ENCODE measurements around the gene GALNS. TPM values are rescaled to one million over a fixed set of nuclear protein-coding genes. Genes with fewer than 3 reads are reported as not detected.

GALNS gene
- polyA plus RNA-seq, 1 donor from 2014 or later = 19.4 TPM

- Histone ChIP-seq H2AFZ (ENCODE audit: low read depth, low read length) (no peak overlapping the region), H4K20me1 (ENCODE audit: insufficient read depth) (no peaks in the 10 kb centered on the region), H3K9ac (ENCODE audit: low read length) (no peak overlapping the region), H3K9me3 (ENCODE audit: low read length) (no peaks in the 10 kb centered on the region), H3K27me3 (ENCODE audit: insufficient read depth, low read depth, low read length) (peaks cover 34% of the 10 kb centered on the region), H3K4me3 (ENCODE audit: low read length) (no peak overlapping the region), H3K79me2 (replicated peaks; ENCODE audit: insufficient read depth, low read length) (no peaks in the 10 kb centered on the region), H3K4me2 (ENCODE audit: low read length) (no peak overlapping the region), H3K27ac (ENCODE audit: low read length) (no peak overlapping the region), H3K9me2 (ENCODE audit: insufficient read depth, low read length) (no peaks in the 10 kb centered on the region), H3F3A (ENCODE audit: insufficient read depth, low read length, poor library complexity, severe bottlenecking) (no peaks in the 10 kb centered on the region), H3K36me3 (ENCODE audit: insufficient read depth, low read length) (no peaks in the 10 kb centered on the region)
- TF ChIP-seq RAD21 (conservative IDR thresholded peaks at IDR 0.05) (no peak), EZH2 (IDR thresholded peaks at IDR 0.05; ENCODE audit: borderline replicate concordance, insufficient read depth, low read length, poor library complexity, severe bottlenecking) (no peak), POLR2AphosphoS5 (IDR thresholded peaks at IDR 0.05) (no peak), TAF1 (IDR thresholded peaks at IDR 0.05; ENCODE audit: low read depth) (no peak), MXI1 (conservative IDR thresholded peaks at IDR 0.05; ENCODE audit: poor library complexity, severe bottlenecking) (no peak), EP300 (conservative IDR thresholded peaks at IDR 0.05; ENCODE audit: poor library complexity, severe bottlenecking) (no peak), SMC3 (conservative IDR thresholded peaks at IDR 0.05; ENCODE audit: poor library complexity) (no peak), CTCF (IDR thresholded peaks at IDR 0.05; ENCODE audit: poor library complexity, severe bottlenecking) (no peak)
- TF ChIP-seq, protein P1, sequence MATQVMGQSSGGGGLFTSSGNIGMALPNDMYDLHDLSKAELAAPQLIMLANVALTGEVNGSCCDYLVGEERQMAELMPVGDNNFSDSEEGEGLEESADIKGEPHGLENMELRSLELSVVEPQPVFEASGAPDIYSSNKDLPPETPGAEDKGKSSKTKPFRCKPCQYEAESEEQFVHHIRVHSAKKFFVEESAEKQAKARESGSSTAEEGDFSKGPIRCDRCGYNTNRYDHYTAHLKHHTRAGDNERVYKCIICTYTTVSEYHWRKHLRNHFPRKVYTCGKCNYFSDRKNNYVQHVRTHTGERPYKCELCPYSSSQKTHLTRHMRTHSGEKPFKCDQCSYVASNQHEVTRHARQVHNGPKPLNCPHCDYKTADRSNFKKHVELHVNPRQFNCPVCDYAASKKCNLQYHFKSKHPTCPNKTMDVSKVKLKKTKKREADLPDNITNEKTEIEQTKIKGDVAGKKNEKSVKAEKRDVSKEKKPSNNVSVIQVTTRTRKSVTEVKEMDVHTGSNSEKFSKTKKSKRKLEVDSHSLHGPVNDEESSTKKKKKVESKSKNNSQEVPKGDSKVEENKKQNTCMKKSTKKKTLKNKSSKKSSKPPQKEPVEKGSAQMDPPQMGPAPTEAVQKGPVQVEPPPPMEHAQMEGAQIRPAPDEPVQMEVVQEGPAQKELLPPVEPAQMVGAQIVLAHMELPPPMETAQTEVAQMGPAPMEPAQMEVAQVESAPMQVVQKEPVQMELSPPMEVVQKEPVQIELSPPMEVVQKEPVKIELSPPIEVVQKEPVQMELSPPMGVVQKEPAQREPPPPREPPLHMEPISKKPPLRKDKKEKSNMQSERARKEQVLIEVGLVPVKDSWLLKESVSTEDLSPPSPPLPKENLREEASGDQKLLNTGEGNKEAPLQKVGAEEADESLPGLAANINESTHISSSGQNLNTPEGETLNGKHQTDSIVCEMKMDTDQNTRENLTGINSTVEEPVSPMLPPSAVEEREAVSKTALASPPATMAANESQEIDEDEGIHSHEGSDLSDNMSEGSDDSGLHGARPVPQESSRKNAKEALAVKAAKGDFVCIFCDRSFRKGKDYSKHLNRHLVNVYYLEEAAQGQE (IDR thresholded peaks at IDR 0.05; ENCODE audit: borderline replicate concordance) = no peak
Observed at GRCh38 chr16:88782454-88783390, 74.0 kb downstream of the GALNS start.

- Histone ChIP-seq H3K79me2 (replicated peaks; ENCODE audit: insufficient read depth, low read length) (no peaks in the 10 kb centered on the region), H2AFZ (ENCODE audit: low read depth, low read length) (no peak overlapping the region), H3K36me3 (ENCODE audit: insufficient read depth, low read length) (no peaks in the 10 kb centered on the region), H4K20me1 (ENCODE audit: insufficient read depth) (no peaks in the 10 kb centered on the region), H3K27ac (ENCODE audit: low read length) (no peak overlapping the region), H3K27me3 (ENCODE audit: insufficient read depth, low read depth, low read length) (peaks cover 34% of the 10 kb centered on the region), H3K9me2 (ENCODE audit: insufficient read depth, low read length) (no peaks in the 10 kb centered on the region), H3K4me2 (ENCODE audit: low read length) (no peak overlapping the region), H3K9ac (ENCODE audit: low read length) (no peak overlapping the region), H3K9me3 (ENCODE audit: low read length) (no peaks in the 10 kb centered on the region), H3F3A (ENCODE audit: insufficient read depth, low read length, poor library complexity, severe bottlenecking) (no peaks in the 10 kb centered on the region), H3K4me3 (ENCODE audit: low read length) (no peak overlapping the region)
- no peak for TF ChIP-seq RAD21 (conservative IDR thresholded peaks at IDR 0.05)
- TF ChIP-seq MXI1 (conservative IDR thresholded peaks at IDR 0.05; ENCODE audit: poor library complexity, severe bottlenecking) = no peak
- TF ChIP-seq, protein P1 (IDR thresholded peaks at IDR 0.05; ENCODE audit: borderline replicate concordance) = no peak
- no peak for TF ChIP-seq CTCF (IDR thresholded peaks at IDR 0.05; ENCODE audit: poor library complexity, severe bottlenecking)
- TF ChIP-seq EP300 (conservative IDR thresholded peaks at IDR 0.05; ENCODE audit: poor library complexity, severe bottlenecking) = no peak
- no peak for TF ChIP-seq POLR2AphosphoS5 (IDR thresholded peaks at IDR 0.05)
- TF ChIP-seq EZH2 (IDR thresholded peaks at IDR 0.05; ENCODE audit: borderline replicate concordance, insufficient read depth, low read length, poor library complexity, severe bottlenecking) = no peak
- TF ChIP-seq SMC3 (conservative IDR thresholded peaks at IDR 0.05; ENCODE audit: poor library complexity) = no peak
- TF ChIP-seq TAF1 (IDR thresholded peaks at IDR 0.05; ENCODE audit: low read depth) = no peak
Observed at GRCh38 chr16:88781140-88782077, 75.3 kb downstream of the GALNS start.
